Thoracic aorta (tissue), 2 donors: ENCODE measurements around the gene TADA1. TPM values are rescaled to one million over a fixed set of nuclear protein-coding genes. Genes with fewer than 3 reads are reported as not detected.
"Not testable (repeated sequence)": the region's sequence is repeated elsewhere in the genome, so short reads cannot be mapped to it uniquely, and the experiment has no call there.

ENCODE experiments used
- ATAC-seq: fragments of 150-250 bp; one replicate; pipeline ENCODE4 v1.8.0; 2017; ENCODE audit warnings: low read depth; ENCODE audit not compliant: insufficient number of reproducible peaks, low FRiP score
- DNase-seq: peaks from one replicate; pipeline ENCODE4 v3.0.0-alpha.2; 2020; ENCODE audit warnings: low spot score
- H3K27ac ChIP-seq, 2 donors: fragments of 200-600 bp; sonication (generic); 1 replicate in 1 of 2; 2 replicates in 1 of 2; pipeline ENCODE4 v1.5.1; 2016; ENCODE audit warnings: mild to moderate bottlenecking in 2 of 2, moderate library complexity in 2 of 2
- H3K27me3 ChIP-seq: fragments of 200-600 bp; sonication (generic); replicated peaks from 2 replicates; pipeline ENCODE4 v1.6.0; 2016; ENCODE audit warnings: mild to moderate bottlenecking; ENCODE audit not compliant: insufficient read depth
- H3K36me3 ChIP-seq: fragments of 200-600 bp; sonication (generic); one replicate; pipeline ENCODE4 v1.5.1; 2016
- H3K4me1 ChIP-seq, 2 donors: fragments of 200-600 bp; sonication (generic); 1 replicate in 1 of 2; 2 replicates in 1 of 2; pipeline versions ENCODE4 v1.5.1 to v1.6.0; 2016; ENCODE audit warnings: low read depth in 2 of 2, mild to moderate bottlenecking in 1 of 2; ENCODE audit not compliant: control insufficient read depth in 1 of 2
- H3K4me3 ChIP-seq: fragments of 200-600 bp; sonication (generic); 2 replicates; pipeline ENCODE4 v1.5.1; 2016; ENCODE audit warnings: mild to moderate bottlenecking
- H3K9me3 ChIP-seq: fragments of 200-600 bp; sonication (generic); 2 replicates; pipeline ENCODE4 v1.5.1; 2016
- total RNA-seq, 2 donors: library from RNA; depleted of rRNA; stranded (reverse); fragments of >200 nt; gene quantifications; one replicate each; pipeline versions ENCODE4 v1.1.0 to v1.2.3, GENCODE V29; 2016
- TF ChIP-seq, protein P1 (sequence below): fragments of 200-600 bp; sonication (generic); IDR thresholded peaks from one replicate; pipeline ENCODE4 v1.5.1; 2019; ENCODE audit warnings: antibody characterized with exemption

The TADA1 gene
- total RNA-seq, 2 donors from 2014 or later: 5.7 to 6.5 TPM

- Histone ChIP-seq H3K36me3 (no peaks in the 10 kb centered on the region), H3K9me3 (no peaks in the 10 kb centered on the region), H3K4me1 (peaks cover 4 to 9% of the 10 kb centered on the region in 2 donors), H3K4me3 (peak overlapping the region; percentile 42), H3K27ac (no peak overlapping the region), H3K27me3 (no peaks in the 10 kb centered on the region)
- no peak for DNase-seq
- no peak for ATAC-seq
- TF ChIP-seq, protein P1, sequence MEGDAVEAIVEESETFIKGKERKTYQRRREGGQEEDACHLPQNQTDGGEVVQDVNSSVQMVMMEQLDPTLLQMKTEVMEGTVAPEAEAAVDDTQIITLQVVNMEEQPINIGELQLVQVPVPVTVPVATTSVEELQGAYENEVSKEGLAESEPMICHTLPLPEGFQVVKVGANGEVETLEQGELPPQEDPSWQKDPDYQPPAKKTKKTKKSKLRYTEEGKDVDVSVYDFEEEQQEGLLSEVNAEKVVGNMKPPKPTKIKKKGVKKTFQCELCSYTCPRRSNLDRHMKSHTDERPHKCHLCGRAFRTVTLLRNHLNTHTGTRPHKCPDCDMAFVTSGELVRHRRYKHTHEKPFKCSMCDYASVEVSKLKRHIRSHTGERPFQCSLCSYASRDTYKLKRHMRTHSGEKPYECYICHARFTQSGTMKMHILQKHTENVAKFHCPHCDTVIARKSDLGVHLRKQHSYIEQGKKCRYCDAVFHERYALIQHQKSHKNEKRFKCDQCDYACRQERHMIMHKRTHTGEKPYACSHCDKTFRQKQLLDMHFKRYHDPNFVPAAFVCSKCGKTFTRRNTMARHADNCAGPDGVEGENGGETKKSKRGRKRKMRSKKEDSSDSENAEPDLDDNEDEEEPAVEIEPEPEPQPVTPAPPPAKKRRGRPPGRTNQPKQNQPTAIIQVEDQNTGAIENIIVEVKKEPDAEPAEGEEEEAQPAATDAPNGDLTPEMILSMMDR: peak; percentile 73
Measured at GRCh38 chr1:166884040-166884642, 8.1 kb upstream of the TADA1 start.

DNA sequence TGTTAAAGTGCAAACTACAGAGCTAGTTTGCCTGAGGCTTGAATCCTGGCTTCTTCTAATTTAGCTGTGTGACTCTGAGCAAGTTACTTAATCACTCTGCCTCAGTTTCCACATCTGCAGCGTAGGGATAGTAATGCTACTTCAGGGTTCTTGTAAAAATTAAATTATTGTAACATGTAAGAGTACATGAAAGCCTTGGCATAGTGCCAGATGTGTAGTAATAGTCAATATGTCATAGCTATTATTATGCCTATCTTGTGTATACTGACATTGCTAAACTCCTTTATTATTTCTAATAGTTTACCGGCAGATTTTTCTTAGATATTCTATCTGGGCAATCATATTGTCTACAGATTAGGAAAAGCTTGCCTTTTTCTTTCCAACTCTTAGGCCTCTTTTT is 6.8 kb upstream of the TADA1 start:
- Histone ChIP-seq H3K27ac (no peak overlapping the region), H3K36me3 (no peaks in the 10 kb centered on the region), H3K4me3 (no peak overlapping the region), H3K4me1 (peaks cover 4 to 9% of the 10 kb centered on the region in 2 donors), H3K9me3 (no peaks in the 10 kb centered on the region), H3K27me3 (no peaks in the 10 kb centered on the region)
- DNase-seq (no peak), ATAC-seq (no peak)
- TF ChIP-seq, protein P1: no peak

DNA sequence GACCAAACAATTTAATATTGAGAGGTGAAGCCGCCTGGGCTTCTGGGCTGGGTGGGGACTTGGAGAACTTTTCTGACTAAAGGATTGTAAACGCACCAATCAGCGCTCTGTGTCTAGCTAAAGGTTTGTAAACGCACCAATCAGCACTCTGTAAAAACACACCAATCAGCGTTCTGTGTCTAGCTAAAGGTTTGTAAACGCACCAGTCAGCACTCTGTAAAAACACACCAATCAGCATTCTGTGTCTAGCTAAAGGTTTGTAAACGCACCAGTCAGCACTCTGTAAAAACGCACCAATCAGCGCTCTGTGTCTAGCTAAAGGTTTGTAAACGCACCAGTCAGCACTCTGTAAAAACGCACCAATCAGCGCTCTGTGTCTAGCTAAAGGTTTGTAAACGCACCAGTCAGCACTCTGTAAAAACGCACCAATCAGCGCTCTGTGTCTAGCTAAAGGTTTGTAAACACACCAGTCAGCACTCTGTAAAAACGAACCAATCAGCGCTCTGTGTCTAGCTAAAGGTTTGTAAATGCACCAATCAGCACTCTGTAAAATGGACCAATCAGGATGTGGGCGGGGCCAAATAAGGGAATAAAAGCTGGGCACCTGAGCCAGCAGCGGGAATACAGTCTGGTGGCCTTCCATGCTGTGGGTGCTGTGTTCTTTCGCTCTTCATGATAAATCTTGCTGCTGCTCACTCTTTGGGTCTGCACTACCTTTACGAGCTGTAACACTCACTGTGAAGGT is 2.3 kb upstream of the TADA1 start:
- H3K9me3 ChIP-seq, H3K4me3 ChIP-seq, DNase-seq, H3K36me3 ChIP-seq, H3K27ac ChIP-seq, ATAC-seq, H3K27me3 ChIP-seq: not testable (repeated sequence)
- H3K4me1 ChIP-seq: peaks cover 0 to 23% of the 10 kb centered on the region in 2 donors

GRCh38 chr1:166876540-166876838 is 425 bp upstream of the TADA1 start:
- Histone ChIP-seq H3K36me3 (no peaks in the 10 kb centered on the region), H3K27ac (peak overlapping the region in 1 of 2 donors; percentile 92), H3K27me3 (no peaks in the 10 kb centered on the region), H3K4me1 (peaks cover 0 to 32% of the 10 kb centered on the region in 2 donors), H3K4me3 (peak overlapping the region; percentile 98), H3K9me3 (no peaks in the 10 kb centered on the region)
- no peak for ATAC-seq
- no peak for DNase-seq
- TF ChIP-seq, protein P1: peak; percentile 39

GRCh38 chr1:166875302-166875733 is 746 bp downstream of the TADA1 start:
- Histone ChIP-seq H3K27me3 (no peaks in the 10 kb centered on the region), H3K4me3 (peak overlapping the region; percentile 98), H3K9me3 (no peaks in the 10 kb centered on the region), H3K4me1 (peaks cover 0 to 32% of the 10 kb centered on the region in 2 donors), H3K27ac (peak overlapping the region; percentile 80 to 92), H3K36me3 (no peaks in the 10 kb centered on the region)
- DNase-seq: no peak
- TF ChIP-seq, protein P1: no peak
- no peak for ATAC-seq
